Measurements from ENCODE around the gene DACT2. TPM values are rescaled to one million over a fixed set of nuclear protein-coding genes. Genes with fewer than 3 reads are reported as not detected.

DACT2 gene
- total RNA-seq, 1 donor from 2014 or later = 2.5 TPM

DNA sequence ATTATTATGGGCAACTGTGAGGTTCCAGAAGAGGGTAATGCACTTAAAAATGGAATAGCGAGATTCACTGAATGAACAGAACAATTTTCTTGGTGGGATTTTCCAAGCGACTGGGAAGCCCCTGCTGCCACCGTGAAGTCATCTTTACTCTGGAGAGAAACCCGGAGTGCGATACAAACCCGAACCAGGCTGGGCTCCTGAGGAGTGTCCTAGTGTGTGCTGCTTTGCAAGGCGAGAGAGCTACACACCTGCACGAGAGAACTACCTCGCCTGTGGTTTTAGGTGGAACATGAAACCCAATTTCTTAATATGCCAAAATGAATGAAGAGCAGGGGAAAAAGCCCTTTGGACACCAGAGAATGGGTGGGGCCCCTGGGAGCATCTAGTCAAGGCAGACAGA, 33.5 kb upstream of the DACT2 start:
- H3K27ac ChIP-seq = no peak overlapping the region
- H3K27me3 ChIP-seq = no peaks in the 10 kb centered on the region
- DNase-seq = no peak
- H3K36me3 ChIP-seq = no peaks in the 10 kb centered on the region
- H3K9me3 ChIP-seq = no peaks in the 10 kb centered on the region
- TF ChIP-seq, protein P1, sequence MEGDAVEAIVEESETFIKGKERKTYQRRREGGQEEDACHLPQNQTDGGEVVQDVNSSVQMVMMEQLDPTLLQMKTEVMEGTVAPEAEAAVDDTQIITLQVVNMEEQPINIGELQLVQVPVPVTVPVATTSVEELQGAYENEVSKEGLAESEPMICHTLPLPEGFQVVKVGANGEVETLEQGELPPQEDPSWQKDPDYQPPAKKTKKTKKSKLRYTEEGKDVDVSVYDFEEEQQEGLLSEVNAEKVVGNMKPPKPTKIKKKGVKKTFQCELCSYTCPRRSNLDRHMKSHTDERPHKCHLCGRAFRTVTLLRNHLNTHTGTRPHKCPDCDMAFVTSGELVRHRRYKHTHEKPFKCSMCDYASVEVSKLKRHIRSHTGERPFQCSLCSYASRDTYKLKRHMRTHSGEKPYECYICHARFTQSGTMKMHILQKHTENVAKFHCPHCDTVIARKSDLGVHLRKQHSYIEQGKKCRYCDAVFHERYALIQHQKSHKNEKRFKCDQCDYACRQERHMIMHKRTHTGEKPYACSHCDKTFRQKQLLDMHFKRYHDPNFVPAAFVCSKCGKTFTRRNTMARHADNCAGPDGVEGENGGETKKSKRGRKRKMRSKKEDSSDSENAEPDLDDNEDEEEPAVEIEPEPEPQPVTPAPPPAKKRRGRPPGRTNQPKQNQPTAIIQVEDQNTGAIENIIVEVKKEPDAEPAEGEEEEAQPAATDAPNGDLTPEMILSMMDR (IDR thresholded peaks at IDR 0.05) = no peak
- no peak overlapping the region for H3K4me3 ChIP-seq
- H3K4me1 ChIP-seq = no peaks in the 10 kb centered on the region
- intact Hi-C loops (cut with DNase I) = no loop called here
- no peak for ATAC-seq

DNA sequence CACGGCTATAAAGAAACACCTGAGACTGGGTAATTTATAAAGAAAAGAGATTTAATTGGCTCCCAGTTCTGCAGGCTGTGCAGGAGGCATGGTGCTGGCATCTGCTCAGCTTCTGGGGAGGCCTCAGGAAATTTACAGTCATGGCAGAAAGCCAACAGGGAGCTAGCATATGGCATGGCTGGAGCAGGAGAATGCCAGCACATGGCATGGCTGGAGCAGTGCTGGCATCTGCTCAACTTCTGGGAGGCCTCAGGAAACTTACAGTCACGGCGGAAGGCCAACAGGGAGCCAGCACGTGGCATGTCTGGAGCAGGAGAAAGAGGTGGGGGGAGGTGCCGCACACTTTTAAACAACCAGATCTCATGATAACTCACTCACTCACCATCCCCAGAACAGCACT, 32.5 kb upstream of the DACT2 start:
- TF ChIP-seq, protein P1 (IDR thresholded peaks at IDR 0.05) = no peak
- H3K36me3 ChIP-seq = no peaks in the 10 kb centered on the region
- no peak overlapping the region for H3K27ac ChIP-seq
- H3K27me3 ChIP-seq = no peaks in the 10 kb centered on the region
- intact Hi-C loops (cut with DNase I) = no loop called here
- DNase-seq (no peak), ATAC-seq (no peak)
- H3K9me3 ChIP-seq = no peaks in the 10 kb centered on the region
- H3K4me1 ChIP-seq = no peaks in the 10 kb centered on the region
- no peak overlapping the region for H3K4me3 ChIP-seq

DNA sequence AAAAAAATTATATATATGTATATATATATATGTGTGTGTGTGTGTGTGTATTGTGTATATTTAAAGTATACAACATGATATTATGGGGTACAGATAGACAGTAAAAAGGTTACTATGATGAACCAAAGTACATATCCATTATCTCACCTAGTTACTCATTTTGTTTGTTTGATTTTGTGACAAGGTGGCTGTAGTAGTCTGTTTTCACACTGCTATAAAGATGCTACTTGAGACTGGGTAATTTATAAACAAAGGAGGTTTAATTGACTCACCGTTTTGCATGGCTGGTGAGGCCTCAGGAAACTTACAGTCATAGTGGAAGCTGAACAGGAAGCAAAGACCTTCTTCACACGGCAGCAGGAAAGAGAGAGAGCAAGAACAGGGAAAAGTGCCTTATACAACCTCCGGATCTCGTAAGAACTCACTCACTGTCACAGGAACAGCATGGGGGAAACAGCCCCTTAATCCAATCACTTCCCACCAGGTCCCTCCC, 30.2 kb upstream of the DACT2 start:
- intact Hi-C loops (cut with DNase I) = no loop called here
- ATAC-seq = no peak

DNA sequence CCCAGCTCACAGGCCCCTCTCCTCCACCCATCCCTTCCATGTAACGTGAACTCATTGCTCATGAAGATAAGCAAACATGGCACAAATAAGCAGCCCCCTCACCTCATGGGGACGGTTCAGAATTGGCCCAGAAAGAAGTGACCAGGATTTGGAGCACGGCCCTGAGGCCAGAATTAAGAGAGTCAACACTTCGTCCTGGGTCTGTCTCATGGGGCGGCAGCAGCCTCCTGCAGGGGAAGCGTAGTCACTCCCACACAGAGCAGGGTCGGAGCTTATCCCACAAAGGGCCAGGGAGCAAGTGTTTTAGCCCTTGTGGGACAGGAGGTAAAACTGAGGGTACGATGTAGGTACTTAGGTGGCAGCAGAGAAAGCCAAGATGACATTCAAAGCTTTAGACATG, 28.6 kb upstream of the DACT2 start:
- ATAC-seq = no peak
- TF ChIP-seq, protein P1 (IDR thresholded peaks at IDR 0.05) = no peak
- Histone ChIP-seq H3K4me3 (no peak overlapping the region), H3K27ac (no peak overlapping the region), H3K9me3 (no peaks in the 10 kb centered on the region), H3K36me3 (no peaks in the 10 kb centered on the region), H3K4me1 (no peaks in the 10 kb centered on the region), H3K27me3 (peaks cover 8% of the 10 kb centered on the region)
- no peak for DNase-seq
- intact Hi-C loops (cut with DNase I) = no loop called here

More for the DNA sequence above, 30.2 kb upstream of the DACT2 start:
- H3K4me3 ChIP-seq = no peak overlapping the region
- TF ChIP-seq, protein P1 (IDR thresholded peaks at IDR 0.05) = no peak
- H3K4me1 ChIP-seq = no peaks in the 10 kb centered on the region
- no peaks in the 10 kb centered on the region for H3K9me3 ChIP-seq
- H3K27me3 ChIP-seq = peaks cover under 1% of the 10 kb centered on the region
- DNase-seq = no peak
- no peaks in the 10 kb centered on the region for H3K36me3 ChIP-seq
- H3K27ac ChIP-seq = no peak overlapping the region

DNA sequence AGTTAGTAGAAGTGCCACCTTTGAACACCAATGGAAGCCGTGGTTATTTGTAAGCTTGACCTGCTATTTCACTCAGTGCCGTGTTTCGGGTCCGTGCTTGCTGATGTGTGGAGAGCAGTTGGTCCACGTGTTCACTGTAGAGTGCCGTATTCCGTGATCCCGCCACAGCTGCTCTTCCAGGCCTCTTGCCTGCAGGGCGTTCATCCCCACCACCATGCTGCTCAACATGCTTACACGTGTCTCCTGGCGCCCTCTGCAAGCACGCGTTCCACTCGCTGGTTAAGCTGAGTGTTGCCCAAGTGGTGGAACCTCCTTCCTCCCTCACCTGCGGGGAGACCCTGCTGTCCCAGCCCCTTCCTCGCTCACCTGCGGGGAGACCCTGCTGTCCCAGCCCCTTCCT, 28.0 kb upstream of the DACT2 start:
- H3K9me3 ChIP-seq = no peaks in the 10 kb centered on the region
- H3K4me1 ChIP-seq = no peaks in the 10 kb centered on the region
- no peak for DNase-seq
- no peaks in the 10 kb centered on the region for H3K36me3 ChIP-seq
- ATAC-seq = no peak
- TF ChIP-seq, protein P1 (IDR thresholded peaks at IDR 0.05) = no peak
- no peak overlapping the region for H3K4me3 ChIP-seq
- intact Hi-C loops (cut with DNase I) = no loop called here
- H3K27ac ChIP-seq = no peak overlapping the region
- peaks cover 8% of the 10 kb centered on the region for H3K27me3 ChIP-seq

DNA sequence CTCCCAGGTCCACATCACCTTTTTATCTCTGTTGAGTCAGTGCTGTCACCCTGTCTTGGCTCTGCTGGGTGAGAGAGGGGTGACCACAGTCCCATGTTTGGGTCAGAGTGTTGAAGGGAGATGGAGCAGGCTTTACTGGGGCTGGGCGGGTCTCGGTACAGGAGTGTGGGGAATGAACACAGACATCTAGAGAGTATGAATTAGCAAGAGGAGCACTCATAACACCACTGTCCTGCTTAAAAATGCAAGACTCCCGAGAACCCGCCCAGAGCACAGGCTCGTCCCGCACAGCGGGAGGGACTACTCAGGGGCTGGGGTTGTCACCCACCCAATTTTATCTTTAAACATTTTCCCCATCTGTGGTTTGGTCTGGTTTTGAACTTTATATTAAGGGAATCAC, 27.5 kb upstream of the DACT2 start:
- no peaks in the 10 kb centered on the region for H3K4me1 ChIP-seq
- TF ChIP-seq, protein P1 (IDR thresholded peaks at IDR 0.05) = no peak
- ATAC-seq (no peak), DNase-seq (no peak)
- no peaks in the 10 kb centered on the region for H3K36me3 ChIP-seq
- H3K27ac ChIP-seq = no peak overlapping the region
- H3K4me3 ChIP-seq = no peak overlapping the region
- H3K27me3 ChIP-seq = peaks cover 8% of the 10 kb centered on the region
- H3K9me3 ChIP-seq = no peaks in the 10 kb centered on the region
- intact Hi-C loops (cut with DNase I) = no loop called here

Measured in upper lobe of right lung (tissue), 1 donor.